GM21528 (cell line): ENCODE data around the gene ELAVL2.

Source experiments
- ATAC-seq: cut with Tn5 transposase; IDR thresholded peaks from one replicate; pipeline ENCODE4 v1.9.1; 2021; ENCODE audit warnings: mild to moderate bottlenecking, moderate library complexity; ENCODE audit not compliant: unreplicated experiment, low FRiP score

The ELAVL2 gene

DNA sequence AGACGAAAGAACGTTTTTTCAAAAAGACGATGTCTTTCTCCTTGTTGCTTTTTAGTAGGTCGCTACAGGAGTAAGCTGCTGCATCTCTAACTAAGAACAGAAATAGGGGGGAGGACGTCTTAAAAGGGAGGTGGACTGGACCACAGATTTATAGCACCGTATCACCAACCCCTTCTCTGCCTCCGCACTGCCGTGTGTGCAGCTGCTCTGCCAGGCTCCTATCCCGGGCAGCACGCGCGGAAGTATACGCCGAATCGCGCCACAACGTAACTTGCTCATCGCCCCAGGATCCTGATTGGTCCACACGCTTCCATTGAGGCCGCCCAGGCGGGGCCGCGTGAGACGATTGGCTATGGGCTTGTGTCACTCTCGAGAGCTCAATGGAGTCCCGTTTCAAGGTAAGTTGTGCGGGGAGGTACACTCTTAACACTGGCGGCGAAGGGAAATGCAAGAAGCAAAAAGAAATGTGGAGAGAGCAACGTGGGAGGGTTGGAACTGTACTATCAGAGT, at the start of gene ELAVL2:
ELAVL2 (minus strand) TSS at position 121 of the 510 bp plus-strand sequence. CDS start 64,006 bp downstream, outside the sequence.
- ATAC-seq = no peak

DNA sequence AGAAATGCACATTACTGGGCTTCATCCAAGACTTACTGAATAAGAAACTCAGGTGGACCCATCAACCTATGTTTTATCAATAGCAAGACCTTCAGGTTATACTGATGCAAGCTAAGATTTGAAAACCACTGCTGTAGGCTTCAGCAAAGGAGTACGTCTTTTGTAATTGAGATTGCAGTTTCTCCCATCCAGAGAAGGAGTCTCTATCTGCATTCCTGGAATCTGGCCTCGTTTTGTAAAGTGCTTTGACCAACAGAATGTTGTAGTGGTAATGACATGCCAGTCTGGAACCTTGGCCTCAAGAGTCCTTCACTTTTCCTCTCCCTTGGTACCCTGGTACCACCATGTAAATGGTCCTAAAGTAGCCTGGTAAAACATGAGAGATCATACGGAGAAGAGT, 32.2 kb upstream of the ELAVL2 start:
- ATAC-seq = no peak

DNA sequence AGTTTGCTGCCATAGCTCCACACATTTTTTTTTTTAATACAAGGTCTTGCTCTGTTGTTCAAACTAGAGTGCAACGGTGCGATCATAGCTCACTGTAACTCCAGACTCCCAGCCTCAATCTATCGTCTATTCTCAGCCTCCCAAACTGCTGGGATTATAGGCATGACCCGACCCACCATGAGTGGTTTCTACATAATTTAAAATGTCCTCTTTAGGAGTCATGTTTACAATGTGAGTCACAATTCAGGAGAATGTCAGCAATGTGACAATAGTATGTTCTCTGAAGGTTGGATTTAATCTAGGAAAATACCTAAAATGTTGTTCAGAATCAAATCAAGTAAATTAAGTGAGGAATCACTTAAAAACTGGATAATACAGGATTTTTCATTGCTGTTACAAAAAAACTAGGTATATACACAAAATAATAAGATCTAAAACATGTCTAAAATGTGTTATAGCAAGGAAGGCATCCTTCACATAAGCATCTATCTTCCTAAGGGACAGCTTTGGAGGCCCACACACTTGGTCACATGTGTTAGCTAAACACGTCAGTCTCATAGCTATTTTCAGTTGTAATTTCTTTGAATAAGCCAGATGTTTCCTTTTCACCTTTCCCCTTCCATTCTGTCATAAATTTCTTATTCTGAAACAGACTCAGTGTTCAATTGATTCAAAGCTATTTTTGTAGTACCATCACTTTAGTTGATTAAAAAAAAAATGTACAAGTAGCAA, 30.0 kb upstream of the ELAVL2 start:
- no peak for ATAC-seq

DNA sequence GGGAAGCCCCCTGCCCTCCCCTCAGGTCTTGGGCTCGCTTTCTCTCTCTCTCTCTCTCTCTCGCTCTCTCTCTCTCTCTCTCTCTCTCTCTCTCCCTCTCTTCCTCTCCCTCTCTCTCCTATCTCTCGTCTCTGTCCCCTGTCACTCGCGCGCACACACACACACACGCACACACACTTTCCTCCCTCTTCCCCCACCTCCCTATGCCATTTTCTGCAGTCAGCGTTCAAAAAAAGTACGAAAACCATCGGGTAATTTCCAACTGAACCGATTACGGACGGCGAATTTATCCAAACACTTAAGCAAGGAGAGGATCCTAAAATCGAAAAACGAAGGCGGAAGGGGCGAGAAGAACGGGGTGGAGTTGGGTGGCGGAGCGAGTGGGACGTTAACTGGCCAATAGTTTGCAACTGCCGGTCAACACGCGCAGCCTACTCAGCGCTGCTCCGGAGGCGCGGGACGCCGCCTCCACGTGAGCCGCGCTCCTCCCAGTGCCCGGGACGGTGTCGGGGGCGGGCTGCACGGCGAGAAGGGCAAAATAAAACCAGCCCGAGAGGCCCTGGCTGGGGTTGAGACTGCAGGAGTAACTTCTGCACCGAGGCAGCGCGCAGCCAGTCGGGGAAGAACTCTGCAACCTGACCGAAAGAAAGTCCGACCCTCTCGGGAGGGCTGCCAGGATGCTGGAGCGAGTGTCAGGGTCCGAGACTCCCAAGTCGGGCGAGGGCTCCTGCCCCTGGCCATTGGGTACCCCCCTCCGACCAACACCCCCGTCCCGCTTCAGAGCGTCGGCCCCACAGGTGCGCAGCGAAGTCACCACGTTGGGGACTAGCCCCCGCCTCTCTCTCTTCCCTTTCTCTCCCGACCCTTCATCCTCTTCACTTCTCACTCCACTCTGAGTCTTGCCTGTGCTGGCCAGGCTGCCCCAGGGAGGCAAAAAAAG, 24.9 kb upstream of the ELAVL2 start:
- no peak for ATAC-seq

DNA sequence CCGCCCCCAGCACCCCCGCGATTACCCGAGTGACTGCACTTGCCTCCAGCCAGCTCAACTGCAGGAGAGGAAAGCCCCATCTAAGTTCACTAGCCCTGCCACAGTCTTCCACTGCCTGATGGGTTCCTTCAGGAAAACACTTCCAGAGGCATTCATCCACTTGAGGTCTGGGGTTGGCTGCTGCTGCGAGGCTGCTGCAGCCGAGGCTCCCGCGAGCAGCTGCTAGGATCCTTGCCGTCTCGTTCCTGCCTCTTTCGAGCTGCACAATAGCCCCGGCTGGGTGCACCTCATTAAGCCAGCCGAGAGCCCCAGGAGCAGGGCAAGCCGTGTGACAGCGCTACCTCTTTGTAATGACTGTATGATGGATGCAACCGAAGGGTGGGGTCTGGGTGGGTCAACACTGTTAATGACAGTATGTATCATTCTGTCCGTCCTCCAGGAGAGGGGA, 24.2 kb upstream of the ELAVL2 start:
- no peak for ATAC-seq

DNA sequence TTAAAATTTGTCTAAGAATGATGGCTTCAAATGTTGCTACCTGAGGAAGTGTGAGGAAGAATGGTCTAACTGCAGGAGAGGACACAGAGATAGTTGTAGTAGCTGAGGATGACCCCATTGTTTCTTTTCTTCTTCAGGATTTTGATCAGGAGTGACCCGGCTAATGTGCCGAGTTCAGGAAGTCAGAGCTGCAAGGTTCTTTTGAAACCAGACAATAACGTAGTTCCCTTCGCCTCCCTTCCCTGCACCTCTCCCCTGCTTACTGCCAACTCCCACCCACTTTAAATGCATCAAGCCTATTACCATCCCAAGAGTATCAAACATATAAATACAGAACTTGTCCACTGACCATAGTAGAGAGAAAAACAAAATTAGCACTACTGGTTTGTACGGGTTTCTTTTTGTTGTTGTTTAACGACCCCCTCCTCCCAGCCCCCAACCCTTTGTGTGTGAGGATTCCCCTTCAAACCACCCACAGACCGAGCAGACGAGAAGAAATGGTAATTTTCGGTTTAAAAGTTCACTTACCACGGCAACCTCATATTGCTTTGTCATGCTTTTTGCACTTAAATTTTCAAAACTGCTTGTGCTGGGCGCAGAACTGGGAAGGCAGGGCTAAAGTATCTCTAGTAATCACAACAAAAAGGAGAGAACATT, 23.5 kb upstream of the ELAVL2 start:
- ATAC-seq = no peak

DNA sequence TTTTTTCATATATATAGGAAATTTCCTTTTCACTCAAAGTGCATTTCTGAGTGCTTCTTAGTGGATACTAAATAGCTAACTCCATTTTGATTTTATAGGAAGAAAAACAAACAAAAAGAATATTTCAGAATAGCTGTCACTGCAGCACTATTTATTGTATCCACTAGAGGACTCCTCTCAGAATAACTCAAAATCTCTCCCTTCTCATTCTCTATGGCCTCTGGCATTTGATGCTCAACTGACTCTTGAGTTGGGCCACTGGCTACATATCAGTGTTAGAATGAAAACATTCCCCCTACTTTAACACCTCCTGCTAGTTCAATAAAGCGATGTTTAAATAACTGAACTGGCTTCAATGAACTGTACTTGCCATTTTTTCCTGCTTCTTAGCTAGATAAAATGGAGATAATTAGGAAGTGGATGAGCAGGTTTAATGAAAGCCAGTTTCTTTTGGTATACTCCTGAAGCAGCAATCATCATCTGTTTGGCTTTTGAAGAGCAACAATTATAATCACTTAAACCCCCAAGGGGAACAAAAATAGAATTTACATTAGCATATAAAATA, 16.6 kb upstream of the ELAVL2 start:
- ATAC-seq = no peak

DNA sequence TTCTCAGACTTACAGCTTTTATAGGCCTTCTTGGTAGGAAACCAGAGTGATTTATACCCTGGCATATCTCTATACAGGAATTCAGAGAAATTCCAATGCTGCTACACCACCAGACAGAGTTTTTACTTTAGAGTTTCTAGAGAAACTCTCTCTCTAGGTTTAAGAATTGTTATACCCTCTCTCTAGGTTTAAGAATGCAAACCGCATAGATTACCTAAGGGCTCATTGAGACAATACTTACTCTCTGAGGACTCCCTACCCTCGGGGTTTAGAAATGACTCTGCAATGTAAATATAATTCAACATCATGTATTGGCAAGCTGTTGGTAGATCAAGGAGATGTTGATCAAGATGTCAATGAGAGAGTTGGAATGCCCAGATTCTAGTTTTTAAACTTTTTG, 15.3 kb upstream of the ELAVL2 start:
- no peak for ATAC-seq

DNA sequence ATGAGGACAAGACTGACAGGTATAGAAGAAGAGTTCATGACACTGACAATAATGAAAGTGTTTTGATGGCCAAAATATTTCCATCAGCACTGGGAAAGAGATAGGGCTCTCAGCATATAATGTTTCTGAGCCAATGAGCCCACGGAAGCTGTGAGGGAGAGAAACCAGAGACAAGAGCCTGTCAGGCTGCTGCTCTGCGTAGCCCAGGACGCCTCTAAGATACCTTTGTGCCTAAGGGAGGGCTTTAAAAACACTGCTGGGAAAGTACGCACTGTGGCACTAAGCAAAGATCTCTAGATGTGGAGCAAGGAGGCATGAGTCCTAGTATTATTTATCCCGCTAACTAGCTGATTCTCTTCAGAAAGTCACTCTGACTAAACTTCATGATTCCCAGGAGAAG, 11.0 kb upstream of the ELAVL2 start:
- ATAC-seq = no peak

DNA sequence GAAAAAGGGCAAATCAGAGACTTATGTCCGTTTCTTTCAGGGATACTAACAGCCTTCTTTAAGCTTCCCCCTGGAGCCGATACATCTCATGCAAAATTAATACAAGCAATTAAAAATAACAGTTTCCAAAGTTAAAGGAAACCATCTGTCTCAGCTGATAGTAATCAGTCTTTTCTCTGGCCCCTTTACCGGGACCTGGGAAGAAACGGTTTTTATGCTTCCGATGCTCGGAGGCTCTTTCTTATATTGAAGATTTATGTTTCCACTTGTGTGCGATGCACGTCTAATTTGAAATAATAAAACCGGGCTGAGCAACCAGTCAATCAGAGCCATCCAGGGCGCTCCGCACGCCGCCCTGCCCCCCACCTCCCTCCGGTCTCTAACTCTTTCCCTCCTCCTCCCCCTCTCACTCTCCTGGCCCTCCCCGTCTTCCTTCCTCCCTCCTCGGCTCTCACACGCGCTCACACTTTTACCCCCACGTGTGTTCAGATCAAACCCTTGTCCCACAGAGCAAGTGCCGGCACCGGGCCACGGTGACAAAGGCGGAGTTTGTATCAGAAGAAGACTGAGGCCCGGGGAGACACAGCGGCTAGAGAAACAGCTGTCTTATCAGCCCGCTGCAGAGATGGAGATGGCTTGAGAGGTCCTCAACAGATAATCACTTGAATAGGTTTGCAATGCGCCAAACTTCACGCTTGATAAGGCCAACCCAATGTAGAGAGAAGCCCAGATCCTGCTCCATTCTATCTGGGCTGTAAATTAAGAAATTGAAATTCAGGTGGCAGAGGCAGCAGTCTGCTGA, 5.1 kb upstream of the ELAVL2 start:
- no peak for ATAC-seq

DNA sequence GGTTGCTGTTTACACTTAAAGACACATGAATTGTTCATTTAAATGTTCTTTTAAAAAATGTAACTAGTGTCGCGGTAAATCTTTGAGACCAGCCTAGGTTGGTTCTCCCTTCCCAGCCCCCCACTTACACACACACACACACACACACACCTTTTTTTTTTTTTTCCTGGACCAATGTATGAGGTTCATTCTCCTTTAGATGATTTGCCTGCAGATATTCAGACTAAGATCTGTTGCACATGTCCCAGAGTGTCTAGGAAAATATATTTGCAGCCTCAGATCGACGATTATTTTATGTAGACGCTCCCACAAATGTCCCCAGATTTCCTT, 4.4 kb upstream of the ELAVL2 start:
- ATAC-seq = no peak

DNA sequence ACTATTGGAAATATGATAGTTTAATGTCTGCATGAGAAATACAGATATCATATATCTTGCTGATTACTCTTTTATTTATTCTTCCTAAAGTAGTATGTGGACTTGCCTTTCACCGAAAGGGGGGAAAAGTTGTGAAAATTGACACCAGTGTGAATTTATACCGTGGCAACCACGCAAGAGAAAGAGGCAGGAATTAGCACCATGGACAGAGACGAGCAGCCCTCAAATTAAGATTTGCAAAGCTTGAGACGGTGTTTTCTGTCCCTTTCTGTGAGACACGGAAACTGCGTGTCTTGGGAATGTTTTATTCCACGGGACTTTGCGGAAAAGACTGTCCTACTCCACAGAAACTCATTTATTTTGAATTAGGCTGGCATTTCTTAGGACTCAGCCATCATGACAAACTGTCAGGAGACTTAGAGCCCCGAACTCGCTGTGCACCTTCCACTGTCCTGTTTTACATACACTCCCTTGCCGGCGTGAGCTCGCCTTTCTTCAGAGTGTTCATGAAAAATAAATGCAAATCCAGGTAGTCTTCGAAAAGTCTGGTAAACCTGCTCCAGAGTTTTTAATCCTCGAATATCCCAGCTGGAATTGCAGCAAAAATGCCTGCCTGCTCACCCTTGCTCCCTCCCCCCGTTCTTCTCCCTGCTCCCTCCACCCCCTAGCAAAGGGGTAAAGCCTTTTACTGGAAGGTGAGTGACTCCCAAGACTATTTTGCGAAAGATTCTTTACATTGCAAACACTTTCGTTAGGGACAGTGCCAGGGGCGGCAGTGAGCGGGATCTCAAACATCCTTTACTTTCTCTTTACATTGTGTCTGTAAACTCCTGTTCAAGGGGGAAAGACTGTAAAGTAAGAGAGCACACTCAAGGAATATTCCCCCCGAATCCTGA, 3.8 kb upstream of the ELAVL2 start:
- ATAC-seq = no peak

DNA sequence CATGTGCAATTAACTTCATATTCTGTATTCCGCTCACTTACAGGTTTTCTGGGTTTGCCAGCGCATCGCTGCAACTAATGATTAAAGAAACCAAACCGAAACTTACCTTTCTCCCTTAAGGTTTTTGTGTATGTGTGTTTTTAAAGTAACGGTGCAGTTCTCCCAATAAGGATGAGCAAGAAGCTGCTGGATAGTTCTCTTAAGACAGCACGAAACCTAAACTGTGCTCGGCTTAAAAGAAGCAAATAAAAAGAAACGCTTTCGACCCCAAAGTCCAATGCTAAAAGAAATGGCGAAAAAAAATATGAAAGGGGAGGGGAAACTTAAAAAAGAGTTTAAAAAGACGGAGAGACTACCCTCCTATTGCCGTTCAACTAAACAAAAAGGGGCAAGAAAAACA, 340 bp downstream of the ELAVL2 start:
- no peak for ATAC-seq

DNA sequence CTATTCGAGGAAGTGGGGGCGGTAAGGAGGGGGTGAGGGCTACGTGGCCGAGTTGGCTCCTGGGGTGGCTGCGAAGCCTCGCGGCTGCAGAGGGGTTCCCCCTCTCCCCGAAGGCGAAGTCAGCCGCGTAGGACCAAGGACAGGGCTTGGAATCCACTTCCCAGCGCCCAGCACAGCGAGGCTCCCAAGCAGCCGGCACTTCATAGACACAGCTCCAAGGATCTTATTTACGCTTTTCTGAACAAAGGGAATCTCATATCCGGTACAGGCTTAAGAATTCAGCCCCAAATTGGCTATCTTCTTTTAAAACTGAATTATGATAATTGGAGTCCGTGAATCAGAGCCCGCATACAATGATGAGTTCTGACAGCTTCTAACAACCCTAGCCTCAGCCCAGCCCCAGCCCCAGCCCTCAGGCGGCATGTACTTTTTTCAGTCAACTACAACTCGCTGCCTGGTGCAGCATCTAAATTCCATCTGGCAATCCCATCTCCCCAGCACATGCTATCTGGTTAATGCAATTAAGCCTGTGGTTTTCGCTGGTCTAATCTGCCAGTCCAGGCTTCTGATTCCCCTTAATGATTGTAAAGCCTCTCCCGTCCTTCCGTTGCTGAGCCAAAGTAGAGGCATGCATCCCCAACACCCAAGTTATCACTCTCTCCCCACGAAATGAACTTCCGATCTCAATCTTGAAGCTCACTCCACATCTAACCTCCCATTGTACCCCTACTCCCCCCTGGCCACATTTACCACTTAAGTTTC, 1.0 kb downstream of the ELAVL2 start:
- ATAC-seq = no peak

DNA sequence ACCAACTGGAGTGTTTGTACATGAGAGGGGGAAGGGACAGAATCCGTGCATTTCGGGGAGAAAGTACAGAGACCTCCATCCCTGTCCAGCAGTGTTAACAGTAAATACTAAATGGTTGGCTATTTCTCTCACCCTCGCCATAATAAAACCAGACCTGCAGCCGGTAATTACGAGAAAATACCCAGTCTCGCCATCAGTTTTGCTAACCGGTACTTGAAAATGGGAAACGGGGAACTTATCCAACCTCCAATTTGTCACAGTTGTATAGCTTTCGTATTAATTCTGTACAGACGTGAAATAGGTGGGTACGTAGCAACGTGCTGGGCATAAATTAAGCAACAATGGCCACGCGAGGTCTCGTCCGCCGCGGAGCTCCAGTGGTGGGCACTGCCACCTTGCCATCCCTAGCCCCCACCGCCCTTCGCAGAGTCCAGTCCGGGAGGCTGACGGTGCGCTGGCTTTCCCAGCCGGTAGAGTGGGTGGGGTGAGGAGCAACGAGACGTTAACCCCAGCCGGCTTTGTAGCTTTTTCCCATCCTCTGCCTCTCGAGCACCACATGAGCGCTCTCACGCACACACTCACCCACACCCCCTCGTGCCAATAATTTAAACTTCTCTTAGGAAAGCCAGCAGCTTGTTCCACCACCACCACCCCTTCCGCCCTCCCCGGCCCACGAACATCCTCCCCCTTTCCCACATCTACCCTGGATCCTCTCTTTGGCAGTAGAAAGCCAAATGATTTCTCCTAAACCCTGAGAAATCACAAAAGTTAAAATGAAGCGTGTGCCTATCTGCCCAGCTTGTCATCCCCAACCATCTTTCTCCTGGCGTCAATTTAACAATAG, 1.8 kb downstream of the ELAVL2 start:
- ATAC-seq = no peak

DNA sequence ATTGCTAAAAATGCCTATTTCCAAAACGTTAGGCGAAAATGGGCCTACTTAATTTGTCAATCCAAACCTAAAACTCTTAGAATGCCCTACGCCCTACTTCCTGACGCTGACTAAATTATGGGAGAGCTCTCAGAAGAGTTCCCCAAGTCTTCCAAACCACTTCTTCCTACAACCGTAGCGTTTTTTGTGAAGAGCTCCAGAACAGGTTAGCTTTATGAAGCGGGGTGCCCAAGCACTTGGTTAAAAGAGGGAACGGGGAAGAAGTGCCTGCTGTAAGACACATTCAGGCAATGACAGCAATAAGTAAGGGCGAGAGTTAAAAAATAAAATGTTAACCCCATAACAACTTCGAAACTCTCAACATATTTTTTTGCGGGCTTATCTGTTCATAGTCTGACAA, 2.8 kb downstream of the ELAVL2 start:
- ATAC-seq = no peak
